Activated T-cell treated with anti-CD3 and anti-CD28 coated beads for 1 hour (primary cell): Measurements from ENCODE around the gene RIPPLY1.
"Not testable (repeated sequence)": the region's sequence is repeated elsewhere in the genome, so short reads cannot be mapped to it uniquely, and the experiment has no call there.

Experiments used
- DNase-seq: peaks from one replicate; pipeline ENCODE4 v3.0.0-alpha.2; 2020; ENCODE audit warnings: low read depth

Gene RIPPLY1

GRCh38 chrX:106906361-106906760 is 3.2 kb upstream of the RIPPLY1 start:
- no peak for DNase-seq

GRCh38 chrX:106905064-106905708 is 2.0 kb upstream of the RIPPLY1 start:
- DNase-seq = no peak

GRCh38 chrX:106903856-106904528 is 851 bp upstream of the RIPPLY1 start:
- DNase-seq = no peak

GRCh38 chrX:106902684-106903083 is 457 bp downstream of the RIPPLY1 start:
- no peak for DNase-seq

GRCh38 chrX:106901781-106902219 is 1.3 kb downstream of the RIPPLY1 start:
- no peak for DNase-seq

- no peak for DNase-seq
These were observed 1.8 kb downstream of the RIPPLY1 start for GRCh38 chrX:106901341-106901740.

GRCh38 chrX:106899841-106900240 is 3.3 kb downstream of the RIPPLY1 start:
- DNase-seq = no peak

GRCh38 chrX:106899276-106899675 is 3.9 kb downstream of the RIPPLY1 start:
- DNase-seq = no peak

GRCh38 chrX:106898462-106898861 is 4.7 kb downstream of the RIPPLY1 start:
- no peak for DNase-seq

- DNase-seq = no peak
These were observed 5.9 kb downstream of the RIPPLY1 start for GRCh38 chrX:106897259-106897658.

- no peak for DNase-seq
These were observed 8.1 kb downstream of the RIPPLY1 start for GRCh38 chrX:106894978-106895452.

GRCh38 chrX:106894392-106894909 is 8.7 kb downstream of the RIPPLY1 start:
- peak; percentile 9 for DNase-seq

GRCh38 chrX:106891762-106892460 is 11.2 kb downstream of the RIPPLY1 start:
- no peak for DNase-seq

GRCh38 chrX:106889468-106889867 is 13.7 kb downstream of the RIPPLY1 start:
- DNase-seq = no peak

GRCh38 chrX:106875151-106875550 is 28.0 kb downstream of the RIPPLY1 start:
- DNase-seq = no peak

- DNase-seq = no peak
These were observed 29.1 kb downstream of the RIPPLY1 start for GRCh38 chrX:106874075-106874474.

GRCh38 chrX:106872796-106873195 is 30.3 kb downstream of the RIPPLY1 start:
- not testable (repeated sequence) for DNase-seq

- no peak for DNase-seq
These were observed 39.4 kb downstream of the RIPPLY1 start for GRCh38 chrX:106863697-106864096.

GRCh38 chrX:106862972-106863688 is 40.0 kb downstream of the RIPPLY1 start:
- DNase-seq = no peak
